WTC11 (cell line): ENCODE data around the gene TCF21. TPM values are rescaled to one million over a fixed set of nuclear protein-coding genes. Genes with fewer than 3 reads are reported as not detected.
A peak's percentile ranks its signal among the peaks of the same experiment; 100 is the strongest.

Source experiments
- ATAC-seq: fragments of 200-7000 bp; cut with Tn5 transposase; 2 replicates; pipeline ENCODE4 v1.10.0; 2021; ENCODE audit warnings: mild to moderate bottlenecking, moderate library complexity
- CTCF ChIA-PET: fragments of 300-600 bp; sonication (Branson Sonifier 250); formaldehyde crosslinking; loops from one replicate; lab custom pipeline; 2021; ENCODE audit warnings: antibody characterized with exemption; lab: Charles Lee
- POLR2A ChIA-PET: fragments of 350-600 bp; sonication (Branson Sonifier 250); formaldehyde crosslinking; loops from one replicate; lab custom pipeline; 2021; ENCODE audit warnings: antibody characterized with exemption; lab: Charles Lee
- DNase-seq: peaks from one replicate; pipeline ENCODE4 v3.0.0; 2021; ENCODE audit warnings: low spot score
- H3K27ac Mint-ChIP-seq: 2 replicates; pipeline ENCODE4 v1.8.0; 2021; ENCODE audit warnings: mixed read lengths
- H3K27me3 Mint-ChIP-seq: 2 replicates; pipeline ENCODE4 v1.8.0; 2021; ENCODE audit warnings: low read depth, mild to moderate bottlenecking, moderate library complexity, mixed read lengths
- H3K36me3 Mint-ChIP-seq: 2 replicates; pipeline ENCODE4 v1.8.0; 2021; ENCODE audit warnings: mixed read lengths
- H3K4me1 Mint-ChIP-seq: 2 replicates; pipeline ENCODE4 v1.8.0; 2022; ENCODE audit warnings: mixed read lengths
- H3K4me3 Mint-ChIP-seq: 2 replicates; pipeline ENCODE4 v1.8.0; 2021; ENCODE audit warnings: mild to moderate bottlenecking, moderate library complexity, mixed read lengths
- H3K9me3 Mint-ChIP-seq: 2 replicates; pipeline ENCODE4 v1.8.0; 2021; ENCODE audit warnings: mixed read lengths
- CBFB ChIP-seq: sonication (generic); formaldehyde crosslinking; IDR thresholded peaks from 2 replicates; pipeline ENCODE4 v1.8.1; 2022; ENCODE audit warnings: mild to moderate bottlenecking, low read depth, missing genetic modification reagents
- ELF4 ChIP-seq: sonication (generic); formaldehyde crosslinking; IDR thresholded peaks from 2 replicates; pipeline ENCODE4 v1.8.1; 2022; ENCODE audit warnings: low read depth, mild to moderate bottlenecking, moderate library complexity, missing genetic modification reagents
- FOXK1 ChIP-seq: sonication (generic); formaldehyde crosslinking; IDR thresholded peaks from 2 replicates; pipeline ENCODE4 v1.8.0; 2022; ENCODE audit warnings: mild to moderate bottlenecking, moderate library complexity, missing genetic modification reagents
- JAZF1 ChIP-seq: fragments of 250-450 bp; sonication (Bioruptor Pico); IDR thresholded peaks from 2 replicates; pipeline ENCODE4 v1.9.0; 2021; ENCODE audit warnings: moderate library complexity, mild to moderate bottlenecking, inconsistent platforms
- MXD4 ChIP-seq: fragments of 250-450 bp; sonication (Bioruptor Pico); IDR thresholded peaks from 2 replicates; pipeline ENCODE4 v1.8.0; 2021; ENCODE audit warnings: mild to moderate bottlenecking, moderate library complexity, borderline replicate concordance
- MYBL2 ChIP-seq: sonication (generic); formaldehyde crosslinking; IDR thresholded peaks from 2 replicates; pipeline ENCODE4 v1.8.1; 2023; ENCODE audit warnings: mild to moderate bottlenecking, moderate library complexity, missing genetic modification reagents
- NR3C1 ChIP-seq: sonication (generic); formaldehyde crosslinking; conservative IDR thresholded peaks from 2 replicates; pipeline ENCODE4 v1.8.1; 2023; ENCODE audit warnings: low read depth, mild to moderate bottlenecking, missing genetic modification reagents
- SMAD3 ChIP-seq: sonication (generic); formaldehyde crosslinking; IDR thresholded peaks from 2 replicates; pipeline ENCODE4 v1.8.0; 2022; ENCODE audit warnings: missing genetic modification reagents, mild to moderate bottlenecking, borderline replicate concordance
- TEAD1 ChIP-seq: sonication (generic); formaldehyde crosslinking; IDR thresholded peaks from 2 replicates; pipeline ENCODE4 v1.8.0; 2022; ENCODE audit warnings: mild to moderate bottlenecking, missing genetic modification reagents
- ZNF121 ChIP-seq: sonication (generic); formaldehyde crosslinking; IDR thresholded peaks from 2 replicates; pipeline ENCODE4 v1.8.0; 2023; ENCODE audit warnings: missing genetic modification reagents
- ZNF138 ChIP-seq: sonication (generic); formaldehyde crosslinking; conservative IDR thresholded peaks from 2 replicates; pipeline ENCODE4 v1.8.1; 2022; ENCODE audit warnings: mild to moderate bottlenecking, moderate library complexity, missing genetic modification reagents
- ZNF263 ChIP-seq: sonication (generic); formaldehyde crosslinking; IDR thresholded peaks from 2 replicates; pipeline ENCODE4 v1.8.1; 2022; ENCODE audit warnings: low read depth, mild to moderate bottlenecking, moderate library complexity, missing genetic modification reagents
- ZNF396 ChIP-seq: fragments of 250-450 bp; sonication (Bioruptor Pico); IDR thresholded peaks from 2 replicates; pipeline ENCODE4 v1.8.0; 2021; ENCODE audit warnings: mild to moderate bottlenecking, moderate library complexity, borderline replicate concordance
- ZNF423 ChIP-seq: fragments of 250-450 bp; sonication (Bioruptor Pico); IDR thresholded peaks from 2 replicates; pipeline ENCODE4 v2.1.2; 2022; ENCODE audit warnings: mild to moderate bottlenecking, moderate library complexity
- ZNF671 ChIP-seq: fragments of 250-450 bp; sonication (Bioruptor Pico); IDR thresholded peaks from 2 replicates; pipeline ENCODE4 v1.8.0; 2021; ENCODE audit warnings: mild to moderate bottlenecking
- ZSCAN18 ChIP-seq: fragments of 250-450 bp; sonication (Bioruptor Pico); IDR thresholded peaks from 2 replicates; pipeline ENCODE4 v2.1.2; 2022; ENCODE audit warnings: mild to moderate bottlenecking, moderate library complexity
- total RNA-seq: library from RNA; stranded (reverse); gene quantifications from 3 replicates; pipeline ENCODE4 v1.2.3, GENCODE V29; 2021
- TF ChIP-seq, protein P1 (sequence below): fragments of 250-450 bp; sonication (Bioruptor Pico); conservative IDR thresholded peaks from 2 replicates; pipeline ENCODE4 v1.9.0; 2021; ENCODE audit warnings: mild to moderate bottlenecking
- TF ChIP-seq, protein P2 (sequence below): fragments of 250-450 bp; sonication (Bioruptor Pico); IDR thresholded peaks from 2 replicates; pipeline ENCODE4 v1.9.0; 2021; ENCODE audit warnings: mild to moderate bottlenecking
- TF ChIP-seq, protein P3 (sequence below): sonication (generic); formaldehyde crosslinking; IDR thresholded peaks from 2 replicates; pipeline ENCODE4 v1.8.1; 2022; ENCODE audit warnings: mild to moderate bottlenecking, moderate library complexity, missing genetic modification reagents

The TCF21 gene
- total RNA-seq, 1 experiment from 2014 or later, result 0.22 TPM

DNA sequence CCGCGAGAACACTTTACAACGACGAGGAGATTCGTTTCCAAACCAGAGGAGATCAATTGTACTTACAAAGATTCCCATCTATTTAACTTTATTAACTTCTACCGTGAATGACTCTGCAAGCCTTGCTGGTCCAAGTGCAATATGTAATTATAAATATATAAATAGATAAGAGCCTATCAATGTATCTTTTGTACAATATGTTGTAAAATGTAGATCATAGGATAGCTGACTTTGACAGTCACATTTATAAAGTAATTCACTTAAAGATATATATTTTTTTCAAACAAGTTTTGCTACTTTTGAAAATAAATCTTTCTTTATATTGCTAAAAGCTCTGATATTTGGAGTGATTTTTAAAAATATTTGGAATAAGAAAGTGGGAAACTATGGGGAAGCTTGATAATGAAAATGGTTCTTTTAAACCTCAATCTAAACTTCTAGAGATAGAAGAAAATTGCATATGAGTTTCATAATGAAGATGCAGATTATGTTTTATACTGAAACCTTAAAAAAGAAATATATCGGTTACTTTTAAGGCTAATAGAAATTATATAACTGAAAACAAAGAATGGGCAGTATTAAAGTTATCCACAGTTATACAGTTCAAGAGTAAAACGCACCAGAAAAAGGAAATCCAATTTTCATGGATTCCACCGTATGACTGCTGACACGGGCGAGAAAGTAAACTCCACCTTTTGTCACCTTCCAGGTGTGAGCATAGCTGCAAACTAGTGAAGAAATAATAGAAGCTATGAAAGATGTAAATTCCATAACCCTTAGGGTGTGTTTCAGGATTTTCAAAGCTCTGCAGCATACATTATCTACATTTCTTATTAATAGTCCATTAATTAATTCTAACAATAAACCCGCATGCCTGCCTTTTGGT, 3.3 kb downstream of the TCF21 start (continued):
- TF ChIP-seq ZSCAN18, result no peak
- TF ChIP-seq, protein P1, sequence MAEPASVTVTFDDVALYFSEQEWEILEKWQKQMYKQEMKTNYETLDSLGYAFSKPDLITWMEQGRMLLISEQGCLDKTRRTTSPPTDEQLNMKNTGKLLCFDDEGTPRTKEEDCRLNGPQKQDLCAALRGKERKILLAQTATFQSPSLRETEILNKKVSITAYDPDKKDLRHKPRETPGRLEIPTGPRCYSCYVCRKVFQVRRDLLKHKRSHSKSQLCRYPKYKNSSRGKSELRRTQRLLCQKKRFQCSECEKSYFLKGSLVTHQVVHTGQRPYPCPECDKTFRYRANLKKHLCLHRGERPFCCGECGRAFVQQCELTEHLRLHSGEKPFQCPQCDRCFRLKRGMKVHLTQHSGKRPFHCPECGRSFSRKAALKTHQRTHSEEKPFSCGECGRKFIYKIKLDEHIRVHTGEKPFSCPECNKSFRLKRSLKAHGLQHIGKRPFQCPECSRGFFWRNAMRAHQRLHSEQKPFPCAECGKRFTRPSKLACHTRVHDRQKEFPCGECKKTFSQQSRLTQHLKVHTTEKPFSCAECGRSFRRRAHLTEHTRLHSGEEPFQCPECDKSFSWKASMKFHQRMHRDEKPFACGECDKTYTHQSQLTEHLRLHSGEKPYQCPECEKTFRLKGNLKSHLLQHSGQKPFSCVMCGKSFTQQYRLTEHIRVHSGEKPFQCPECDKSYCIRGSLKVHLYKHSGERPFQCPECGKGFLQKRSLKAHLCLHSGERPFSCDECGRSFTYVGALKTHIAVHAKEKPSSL, result no peak
- no peak for TF ChIP-seq ZNF396 (CRISPR knock-in tag)
- TF ChIP-seq ZNF423 (CRISPR knock-in tag), result no peak
- no peak for TF ChIP-seq JAZF1 (CRISPR knock-in tag)

GRCh38 chr6:133892813-133893691, 4.1 kb downstream of the TCF21 start:
- Mint-ChIP-seq H3K27me3 (peaks cover 99% of the 10 kb centered on the region), H3K36me3 (no peaks in the 10 kb centered on the region), H3K27ac (no peak overlapping the region), H3K9me3 (no peaks in the 10 kb centered on the region)
- POLR2A ChIA-PET, result no interaction called here
- 0 out of 2 replicates have a peak, but pooled peaks have one; percentile 1 for ATAC-seq
- DNase-seq, result peak; percentile 40
- peak; percentile 85; the same call in 1 of the 2 replicates for TF ChIP-seq ZNF121 (CRISPR knock-in tag)
- TF ChIP-seq CBFB (CRISPR knock-in tag), result no peak
- TF ChIP-seq, all 79 proteins: peak for 1
- Mint-ChIP-seq H3K4me3 (peak overlapping the region; percentile 69), H3K4me1 (peaks cover 53% of the 10 kb centered on the region)
- CTCF ChIA-PET, result interaction anchor here (1.0 to 2.0 kb wide), 5 partner anchors 24 to 204 kb away, joined by 3 to 15 read pairs (median 5); no protein-coding TSS in a partner anchor

DNA sequence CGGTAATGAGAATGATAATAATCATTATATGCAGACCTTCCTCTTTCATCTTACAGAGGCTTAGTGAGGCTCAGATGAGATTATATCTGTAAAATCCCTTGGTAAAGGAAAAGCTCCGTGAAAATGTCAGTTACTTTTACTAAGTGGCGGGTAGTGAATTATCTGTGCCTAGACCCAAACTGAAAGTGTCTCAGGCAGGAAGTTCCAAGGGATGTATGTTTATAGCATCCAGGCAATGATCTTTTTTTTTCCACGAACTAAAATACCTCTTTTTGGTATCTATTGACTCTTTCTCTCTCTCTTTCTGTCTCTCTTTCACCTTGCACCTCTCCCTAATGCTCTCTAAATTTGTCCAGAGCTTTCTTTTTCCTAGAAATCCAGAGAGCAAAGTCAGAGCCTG, 5.0 kb downstream of the TCF21 start:
- no peak for DNase-seq
- ChIA-PET CTCF (interaction anchor here (0.8 to 2.0 kb wide), 4 partner anchors 23 to 203 kb away, joined by 3 to 15 read pairs (median 8); no protein-coding TSS in a partner anchor), POLR2A (no interaction called here)
- ATAC-seq, result no peak
- Mint-ChIP-seq H3K4me1 (peaks cover 46% of the 10 kb centered on the region), H3K27ac (no peak overlapping the region), H3K36me3 (no peaks in the 10 kb centered on the region), H3K4me3 (no peak overlapping the region), H3K9me3 (no peaks in the 10 kb centered on the region), H3K27me3 (peaks cover 98% of the 10 kb centered on the region)
- no peak for TF ChIP-seq MYBL2 (CRISPR knock-in tag)
- TF ChIP-seq ZNF138 (CRISPR knock-in tag), result no peak
- no peak for TF ChIP-seq ZNF396 (CRISPR knock-in tag)
- no peak for TF ChIP-seq MXD4
- TF ChIP-seq TEAD1 (CRISPR knock-in tag), result no peak
- TF ChIP-seq NR3C1 (CRISPR knock-in tag), result no peak
- TF ChIP-seq SMAD3 (CRISPR knock-in tag), result no peak
- no peak for TF ChIP-seq ZNF671 (CRISPR knock-in tag)
- no peak for TF ChIP-seq FOXK1 (CRISPR knock-in tag)
- TF ChIP-seq ZNF263 (CRISPR knock-in tag), result no peak
- TF ChIP-seq, protein P2, sequence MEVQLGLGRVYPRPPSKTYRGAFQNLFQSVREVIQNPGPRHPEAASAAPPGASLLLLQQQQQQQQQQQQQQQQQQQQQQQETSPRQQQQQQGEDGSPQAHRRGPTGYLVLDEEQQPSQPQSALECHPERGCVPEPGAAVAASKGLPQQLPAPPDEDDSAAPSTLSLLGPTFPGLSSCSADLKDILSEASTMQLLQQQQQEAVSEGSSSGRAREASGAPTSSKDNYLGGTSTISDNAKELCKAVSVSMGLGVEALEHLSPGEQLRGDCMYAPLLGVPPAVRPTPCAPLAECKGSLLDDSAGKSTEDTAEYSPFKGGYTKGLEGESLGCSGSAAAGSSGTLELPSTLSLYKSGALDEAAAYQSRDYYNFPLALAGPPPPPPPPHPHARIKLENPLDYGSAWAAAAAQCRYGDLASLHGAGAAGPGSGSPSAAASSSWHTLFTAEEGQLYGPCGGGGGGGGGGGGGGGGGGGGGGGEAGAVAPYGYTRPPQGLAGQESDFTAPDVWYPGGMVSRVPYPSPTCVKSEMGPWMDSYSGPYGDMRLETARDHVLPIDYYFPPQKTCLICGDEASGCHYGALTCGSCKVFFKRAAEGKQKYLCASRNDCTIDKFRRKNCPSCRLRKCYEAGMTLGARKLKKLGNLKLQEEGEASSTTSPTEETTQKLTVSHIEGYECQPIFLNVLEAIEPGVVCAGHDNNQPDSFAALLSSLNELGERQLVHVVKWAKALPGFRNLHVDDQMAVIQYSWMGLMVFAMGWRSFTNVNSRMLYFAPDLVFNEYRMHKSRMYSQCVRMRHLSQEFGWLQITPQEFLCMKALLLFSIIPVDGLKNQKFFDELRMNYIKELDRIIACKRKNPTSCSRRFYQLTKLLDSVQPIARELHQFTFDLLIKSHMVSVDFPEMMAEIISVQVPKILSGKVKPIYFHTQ (CRISPR knock-in tag), result no peak
- TF ChIP-seq ELF4 (CRISPR knock-in tag), result no peak
- TF ChIP-seq, protein P3, sequence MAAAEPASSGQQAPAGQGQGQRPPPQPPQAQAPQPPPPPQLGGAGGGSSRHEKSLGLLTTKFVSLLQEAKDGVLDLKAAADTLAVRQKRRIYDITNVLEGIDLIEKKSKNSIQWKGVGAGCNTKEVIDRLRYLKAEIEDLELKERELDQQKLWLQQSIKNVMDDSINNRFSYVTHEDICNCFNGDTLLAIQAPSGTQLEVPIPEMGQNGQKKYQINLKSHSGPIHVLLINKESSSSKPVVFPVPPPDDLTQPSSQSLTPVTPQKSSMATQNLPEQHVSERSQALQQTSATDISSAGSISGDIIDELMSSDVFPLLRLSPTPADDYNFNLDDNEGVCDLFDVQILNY (CRISPR knock-in tag), result no peak
